GM18519 (cell line): Measurements from ENCODE around the gene PDXK.
"Not testable (repeated sequence)": the region's sequence is repeated elsewhere in the genome, so short reads cannot be mapped to it uniquely, and the experiment has no call there.

Experiments
- ATAC-seq: cut with Tn5 transposase; IDR thresholded peaks from one replicate; pipeline ENCODE4 v1.9.1; 2021; ENCODE audit warnings: mild to moderate bottlenecking, moderate library complexity; ENCODE audit not compliant: unreplicated experiment, low FRiP score

PDXK gene

GRCh38 chr21:43696214-43696613, 22.7 kb upstream of the PDXK start:
- no peak for ATAC-seq

DNA sequence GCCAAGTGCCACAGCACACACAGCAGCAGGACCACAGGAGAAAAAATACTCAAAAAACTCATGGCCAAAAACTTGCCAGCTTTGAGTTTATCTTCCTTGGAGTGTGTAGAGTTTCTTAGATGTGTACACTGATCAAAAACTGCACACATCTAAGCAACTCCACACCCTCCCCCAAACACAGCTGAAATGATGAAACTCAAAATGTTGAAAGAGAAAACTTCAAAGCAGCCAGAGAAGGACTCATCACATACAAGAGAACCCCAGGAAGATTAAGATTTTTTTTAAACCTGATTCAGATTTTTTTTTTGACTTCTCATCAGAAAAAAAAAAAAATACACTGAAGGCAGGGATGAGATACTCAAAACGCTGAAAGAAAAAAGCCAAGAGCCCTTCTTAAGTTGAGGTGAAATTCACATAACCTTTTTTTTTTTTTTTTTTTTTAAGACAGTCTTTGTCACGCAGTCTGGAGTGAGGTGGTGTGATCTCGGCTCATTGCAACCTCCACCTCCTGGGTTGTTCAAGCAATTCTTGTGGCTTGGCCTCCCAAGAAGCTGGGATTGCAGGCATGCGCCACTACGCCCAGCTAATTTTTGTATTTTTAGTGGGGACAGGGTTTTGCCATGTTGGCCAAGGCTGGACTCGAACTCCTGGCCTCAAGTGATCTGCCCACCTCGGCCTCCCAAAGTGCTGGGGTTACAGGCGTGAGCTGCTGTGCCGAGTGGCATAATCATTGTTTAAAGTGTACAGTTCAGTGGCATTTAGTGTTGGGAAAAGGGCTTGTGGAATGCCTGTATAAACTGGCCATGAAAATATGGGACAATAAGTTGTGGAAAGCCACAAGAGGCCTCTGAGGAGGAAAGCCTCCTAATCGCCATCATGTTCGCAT, 20.9 kb upstream of the PDXK start:
- ATAC-seq: no peak

DNA sequence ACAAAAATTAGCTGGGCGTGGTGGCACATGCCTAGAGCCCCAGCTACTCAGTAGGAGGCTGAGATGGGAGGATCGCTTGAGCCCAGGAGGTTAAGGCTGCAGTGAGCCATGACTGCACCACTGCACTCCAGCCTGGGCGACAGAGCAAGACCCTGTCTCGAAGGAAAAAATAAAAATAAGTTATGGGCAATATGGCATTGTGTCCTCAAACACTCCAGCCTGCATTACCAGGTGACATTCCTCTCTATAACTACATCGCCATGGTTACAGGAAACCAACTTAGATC, 19.5 kb upstream of the PDXK start:
- not testable (repeated sequence) for ATAC-seq

DNA sequence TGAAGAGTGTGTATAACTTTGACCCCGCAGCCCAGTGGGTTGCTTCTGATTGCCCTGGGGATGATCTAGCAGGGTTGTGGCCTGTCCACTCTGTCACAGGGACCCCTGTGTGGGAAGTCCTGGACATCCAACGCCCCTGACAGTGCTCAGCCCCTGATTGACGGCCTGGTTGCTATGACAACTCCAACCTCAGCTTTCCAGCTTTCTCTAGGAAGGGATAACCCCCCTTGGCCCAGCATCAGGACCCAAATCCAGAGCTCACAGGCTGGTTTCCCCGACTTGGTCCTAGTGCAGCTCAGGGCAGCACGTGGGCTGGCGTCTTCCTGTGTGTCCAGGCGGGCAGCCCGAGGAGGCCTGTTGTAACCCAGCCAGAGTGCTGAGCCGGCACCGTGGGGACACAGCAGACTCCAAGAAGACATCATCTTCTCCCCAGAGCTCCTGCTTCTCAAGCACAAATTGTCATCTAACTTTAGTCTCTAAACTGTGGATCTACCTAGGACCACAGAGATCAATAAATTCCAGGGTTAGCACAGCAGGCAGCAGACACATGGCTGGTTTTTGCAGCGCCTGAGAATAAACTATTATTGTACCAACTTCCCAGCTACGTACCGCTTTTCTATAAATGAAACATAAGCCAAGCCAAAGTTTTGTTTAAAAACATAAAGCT, 18.9 kb upstream of the PDXK start:
- no peak for ATAC-seq

- ATAC-seq: no peak
Observed at GRCh38 chr21:43701936-43702784, 16.8 kb upstream of the PDXK start.

GRCh38 chr21:43702785-43703034, 16.2 kb upstream of the PDXK start:
- no peak for ATAC-seq

DNA sequence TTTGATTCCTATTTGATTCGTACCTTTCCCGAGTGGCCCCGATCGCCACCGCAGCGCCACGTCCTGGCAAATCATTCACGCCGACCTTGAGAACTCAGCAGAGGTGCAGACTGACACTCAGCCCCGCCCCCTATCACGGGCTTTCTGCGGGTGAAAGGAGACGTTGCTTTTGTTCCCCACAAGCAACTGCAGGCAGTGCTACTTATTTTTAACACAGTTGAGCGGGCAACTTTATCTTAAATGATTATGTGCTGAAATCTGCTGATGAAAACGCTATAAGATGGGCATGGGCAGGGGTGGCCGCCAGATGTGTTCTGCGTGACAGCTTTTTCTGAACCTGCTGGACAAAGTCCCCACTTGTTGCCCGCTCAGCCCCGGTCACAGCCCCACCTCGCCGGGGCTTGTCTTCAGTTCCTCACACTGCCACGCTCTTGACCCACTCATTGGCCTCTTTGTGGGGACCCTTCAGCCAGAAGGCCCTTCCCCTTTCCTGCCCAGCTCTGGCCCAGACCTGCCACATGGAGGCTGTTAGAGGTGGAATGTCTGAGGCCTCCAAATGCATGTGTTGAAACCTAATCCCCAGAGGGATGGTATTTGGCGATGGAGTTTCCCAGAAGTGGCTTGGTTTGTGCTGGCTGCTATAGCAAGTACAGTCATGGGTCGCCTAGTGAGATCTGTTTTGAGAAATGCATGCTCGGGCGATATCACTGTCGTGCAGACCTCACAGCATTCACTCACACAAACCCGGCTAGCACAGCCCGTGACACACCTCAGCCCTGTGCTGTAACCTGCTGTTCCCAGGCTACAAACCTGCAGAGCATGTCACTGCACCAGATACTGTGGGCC, 15.7 kb upstream of the PDXK start:
- ATAC-seq: no peak

DNA sequence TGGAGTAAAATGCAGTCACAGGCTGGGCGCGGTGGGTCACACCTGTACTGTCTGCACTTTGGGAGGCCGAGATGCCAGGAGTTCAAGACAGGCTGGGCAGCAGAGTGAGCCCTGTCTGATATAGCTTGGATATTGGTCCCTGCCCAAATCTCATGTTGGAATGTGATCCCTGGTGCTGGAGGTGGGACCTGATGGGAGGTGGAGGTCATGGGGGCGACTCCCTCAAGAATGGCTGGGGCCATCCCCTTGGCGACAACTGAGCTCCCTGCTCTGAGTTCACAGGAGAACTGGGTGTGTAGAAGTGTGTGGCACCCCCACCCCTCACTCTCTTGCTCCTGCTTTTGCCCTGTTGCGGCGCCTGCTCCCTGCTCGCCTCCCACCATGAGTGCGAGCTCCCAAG, 11.5 kb upstream of the PDXK start:
- ATAC-seq: no peak

GRCh38 chr21:43708745-43709381, 10.1 kb upstream of the PDXK start:
- ATAC-seq: no peak

GRCh38 chr21:43712268-43712942, 6.5 kb upstream of the PDXK start:
- ATAC-seq: no peak

DNA sequence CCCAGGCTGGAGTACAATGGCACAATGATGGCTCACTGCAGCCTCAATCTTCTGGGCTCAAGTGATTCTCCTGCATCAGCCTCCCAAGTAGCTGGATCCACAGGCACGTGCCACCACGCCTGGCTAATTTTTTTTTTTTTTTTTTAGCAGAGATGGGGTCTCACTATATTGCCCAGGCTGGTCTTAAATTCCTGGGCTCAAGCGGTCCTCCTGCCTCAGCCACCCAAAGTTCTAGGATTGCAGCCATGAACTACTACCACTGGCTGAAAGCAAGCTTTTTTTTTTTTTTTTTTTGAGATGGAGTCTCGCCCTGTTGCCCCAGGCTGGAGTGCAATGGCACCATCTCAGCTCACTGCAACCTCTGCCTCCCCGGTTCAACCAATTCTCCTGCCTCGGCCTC, 5.8 kb upstream of the PDXK start:
- not testable (repeated sequence) for ATAC-seq

- peak; percentile 27 for ATAC-seq
Observed at GRCh38 chr21:43716376-43717165, 2.4 kb upstream of the PDXK start.

- ATAC-seq: no peak
Observed at GRCh38 chr21:43717166-43717853, 1.6 kb upstream of the PDXK start.

GRCh38 chr21:43717967-43718871, 710 bp upstream of the PDXK start:
- no peak for ATAC-seq

DNA sequence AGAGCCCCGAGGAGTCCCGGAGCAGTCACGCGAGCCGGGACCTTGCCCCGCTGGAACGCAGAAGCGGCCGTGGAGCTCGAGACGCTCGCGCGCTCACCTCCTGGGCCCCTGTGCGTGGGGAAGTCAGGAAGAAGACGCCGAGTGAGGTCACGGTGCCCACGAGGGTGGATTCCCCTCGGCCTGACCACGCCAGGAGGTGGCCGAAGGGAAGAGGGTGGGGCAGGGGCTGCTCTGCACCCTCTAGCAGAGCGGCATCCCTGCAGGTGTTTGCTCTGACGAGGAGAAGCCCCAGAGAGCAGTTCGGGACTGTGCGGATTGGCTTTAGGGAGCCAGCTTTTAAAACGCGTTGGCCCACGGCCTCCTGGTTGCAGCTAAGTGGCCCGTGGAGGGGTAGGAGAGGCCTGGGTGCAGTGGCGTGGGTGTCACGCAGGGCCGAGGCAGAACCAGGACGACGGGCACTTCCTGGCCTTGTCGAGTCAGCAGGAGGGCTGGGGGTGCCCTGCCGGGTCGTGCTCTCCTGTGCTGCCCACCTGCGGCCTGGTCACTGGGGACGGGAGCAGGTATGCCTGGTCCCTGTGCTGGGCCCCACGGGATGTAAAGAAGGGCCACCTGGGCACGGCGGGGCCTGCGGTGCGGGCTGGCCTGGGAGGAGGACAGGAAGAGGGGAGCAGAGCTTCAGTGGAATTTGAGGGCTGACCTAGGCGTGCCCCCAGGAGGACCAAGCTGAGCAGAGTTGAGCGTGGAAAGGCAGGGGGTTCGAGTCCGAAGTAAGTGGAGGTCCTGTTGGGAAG, 1.0 kb downstream of the PDXK start:
- ATAC-seq: no peak

DNA sequence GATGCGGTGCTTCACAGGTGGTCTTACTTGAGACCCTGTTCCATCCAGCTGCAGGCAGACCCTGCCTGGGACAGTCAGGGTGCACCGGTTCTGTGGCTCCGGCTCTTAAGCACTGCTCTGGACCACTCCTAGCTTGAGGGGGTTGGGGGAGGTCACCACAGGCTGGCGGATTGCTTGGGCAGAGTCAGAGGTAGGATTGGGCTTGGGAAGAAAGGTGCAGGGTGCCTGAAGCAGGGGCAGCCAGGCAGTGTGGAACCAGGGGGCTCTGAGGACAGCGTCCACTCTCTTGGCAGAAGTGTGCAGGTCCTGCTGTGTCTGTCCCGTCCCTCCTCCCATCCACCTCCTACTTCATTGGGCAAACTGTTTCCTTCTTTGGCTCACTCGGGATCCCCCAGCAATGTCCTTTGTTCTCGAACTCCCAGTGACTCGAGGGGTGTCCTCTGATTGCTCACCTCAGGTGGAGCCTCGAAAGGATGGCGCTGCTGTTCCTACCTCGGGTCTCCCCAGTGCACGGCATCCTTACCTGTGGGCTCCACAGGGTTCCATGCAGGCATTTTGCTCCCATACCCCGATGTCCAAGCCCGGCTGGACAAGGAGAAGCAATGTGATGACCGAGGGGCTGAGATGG, 1.7 kb downstream of the PDXK start:
- no peak for ATAC-seq
